HCT116 (cell line): Measurements from ENCODE around the gene TMEM91. TPM values are rescaled to one million over a fixed set of nuclear protein-coding genes. Genes with fewer than 3 reads are reported as not detected.

Experiments used
- ATAC-seq: fragments of 200-7000 bp; cut with Tn5 transposase; 2 replicates; pipeline ENCODE4 v1.9.1; 2020; ENCODE audit warnings: mild to moderate bottlenecking, moderate library complexity
- BruUV-seq: library from RNA; stranded (reverse); fragments of 400-500 nt; replicated peaks from 2 replicates; lab custom pipeline; 2021; lab: Mats Ljungman, UMichigan
- CTCF ChIA-PET: fragments of 300-600 bp; sonication (Branson Sonifier 250); formaldehyde crosslinking; loops from one replicate; lab custom pipeline; 2021; ENCODE audit warnings: antibody characterized with exemption; lab: Charles Lee
- POLR2A ChIA-PET: fragments of 300-600, 350-600 bp; sonication (Branson Sonifier 250); formaldehyde crosslinking; loops from one replicate; lab custom pipeline; 2021; ENCODE audit warnings: antibody characterized with exemption; lab: Charles Lee
- RAD21 ChIA-PET, 2 experiments: fragments of 300-600 bp; sonication (Branson Sonifier 250); formaldehyde crosslinking; loops; one replicate each; lab custom pipeline; 2023; ENCODE audit warnings: low total read pairs in 2 of 2; ENCODE audit not compliant: uncharacterized antibody in 2 of 2, unreplicated experiment in 2 of 2, low non-redundant PET in 1 of 2; lab: Charles Lee
- DNase-seq: peaks from one replicate; pipeline ENCODE4 v3.0.0-alpha.2; 2010; ENCODE audit warnings: low read depth, low spot score
- H2AFZ ChIP-seq: fragments of 200-600 bp; shearing (Covaris generic), sonication (generic); 2 replicates; pipeline ENCODE4 v1.6.1; 2017; ENCODE audit warnings: low read depth, mixed run types, mixed read lengths, antibody characterized with exemption, low read length; ENCODE audit not compliant: poor library complexity, severe bottlenecking
- H3K27ac ChIP-seq: 2 replicates; pipeline ENCODE4 v1.5.1; 2012; ENCODE audit warnings: low read depth, low read length
- H3K27me3 ChIP-seq: fragments of 200-600 bp; sonication (generic); 2 replicates; pipeline ENCODE4 v1.6.1; 2016; ENCODE audit warnings: mixed run types, low read length, mixed read lengths; ENCODE audit not compliant: insufficient read depth
- H3K36me3 ChIP-seq, 2 experiments: fragments of 200-500 bp in 1 of 2; fragments of 200-600 bp in 1 of 2; sonication (Bioruptor generic) in 1 of 2; sonication (generic) in 1 of 2; 2 replicates each; pipeline versions ENCODE4 v1.5.1 to v1.6.1; 2014 to 2016; ENCODE audit warnings: low read length in 2 of 2, inconsistent platforms in 1 of 2, mixed read lengths in 1 of 2, mixed run types in 1 of 2; ENCODE audit not compliant: insufficient read depth in 2 of 2, control insufficient read depth in 1 of 2
- H3K4me1 ChIP-seq, 2 experiments: fragments of 200-600 bp in 1 of 2; sonication (generic) in 1 of 2; 2 replicates each; pipeline versions ENCODE4 v1.5.1 to v1.6.1; 2012 to 2017; ENCODE audit warnings: low read length in 2 of 2, inconsistent platforms in 1 of 2, mild to moderate bottlenecking in 1 of 2, mixed read lengths in 1 of 2, mixed run types in 1 of 2, moderate library complexity in 1 of 2; ENCODE audit not compliant: insufficient read depth in 2 of 2, control insufficient read depth in 1 of 2
- H3K4me2 ChIP-seq: fragments of 200-600 bp; sonication (generic); 2 replicates; pipeline ENCODE4 v1.6.1; 2017; ENCODE audit warnings: mixed run types, low read length, mixed read lengths
- H3K4me3 ChIP-seq, 2 experiments: fragments of 200-600 bp in 1 of 2; sonication (generic) in 1 of 2; replicated peaks in 1 of 2; 2 replicates each; pipeline ENCODE4 v1.5.1; 2011 to 2016; ENCODE audit warnings: low read length in 2 of 2, control low read depth in 1 of 2, low read depth in 1 of 2, mild to moderate bottlenecking in 1 of 2, mixed read lengths in 1 of 2, mixed run types in 1 of 2
- H3K79me2 ChIP-seq: fragments of 200-600 bp; sonication (generic); 2 replicates; pipeline ENCODE4 v1.6.1; 2017; ENCODE audit warnings: mild to moderate bottlenecking, mixed run types, low read length, moderate library complexity, mixed read lengths; ENCODE audit not compliant: insufficient read depth
- H3K9ac ChIP-seq: fragments of 200-600 bp; sonication (generic); 2 replicates; pipeline ENCODE4 v1.6.1; 2016; ENCODE audit warnings: low read length, mixed read lengths
- H3K9me2 ChIP-seq: fragments of 200-600 bp; sonication (generic), shearing (Covaris generic); 2 replicates; pipeline ENCODE4 v1.6.1; 2017; ENCODE audit warnings: mixed run types, mild to moderate bottlenecking, moderate library complexity; ENCODE audit not compliant: insufficient read depth
- H3K9me3 ChIP-seq, 2 experiments: fragments of 200-500 bp in 1 of 2; fragments of 200-600 bp in 1 of 2; sonication (Bioruptor generic) in 1 of 2; sonication (generic) in 1 of 2; 2 replicates each; pipeline ENCODE4 v1.6.1; 2014 to 2017; ENCODE audit warnings: low read length in 2 of 2, mixed read lengths in 2 of 2, inconsistent platforms in 1 of 2, low read depth in 1 of 2, mild to moderate bottlenecking in 1 of 2, mixed run types in 1 of 2, moderate library complexity in 1 of 2; ENCODE audit not compliant: control insufficient read depth in 1 of 2, insufficient read depth in 1 of 2
- H4K20me1 ChIP-seq: fragments of 200-600 bp; sonication (generic), shearing (Covaris generic); 2 replicates; pipeline ENCODE4 v1.6.1; 2017; ENCODE audit warnings: mixed run types, mild to moderate bottlenecking, moderate library complexity; ENCODE audit not compliant: insufficient read depth
- ELF1 ChIP-seq: IDR thresholded peaks from 2 replicates; pipeline ENCODE4 v1.6.1; 2012; ENCODE audit warnings: low read depth, borderline replicate concordance
- EZH2 ChIP-seq: fragments of 200-600 bp; sonication (generic); IDR thresholded peaks from 2 replicates; pipeline ENCODE4 v1.6.1; 2017; ENCODE audit warnings: antibody characterized with exemption, mixed run types
- ZBTB33 ChIP-seq: IDR thresholded peaks from 2 replicates; pipeline ENCODE4 v1.6.1; 2011; ENCODE audit warnings: mild to moderate bottlenecking, low read length, moderate library complexity; ENCODE audit not compliant: insufficient replicate concordance; ENCODE audit errors: extremely low read depth
- ZFX ChIP-seq: fragments of 450-650 bp; IDR thresholded peaks from 2 replicates; pipeline ENCODE4 v1.6.1; 2017
- intact Hi-C: fragments of 100-400 bp; cut with micrococcal nuclease; formaldehyde crosslinking; loops from 2 replicates; pipeline ENCODE4 v1.10.0; 2022
- total RNA-seq: library from RNA; stranded (reverse); gene quantifications from one replicate; pipeline ENCODE4 v1.2.1, GENCODE V29; 2021; ENCODE audit not compliant: unreplicated experiment

The TMEM91 gene
- total RNA-seq, 1 experiment from 2014 or later, result 4.4 TPM

- TF ChIP-seq ZBTB33 (no peak), ELF1 (no peak; the same call in 1 of the 2 replicates)
Measured at GRCh38 chr19:41363753-41364523, 12.4 kb upstream of the TMEM91 start, which contains the start of gene B9D2 (continued).

GRCh38 chr19:41364524-41365391 lies 11.6 kb upstream of the TMEM91 start:
- Histone ChIP-seq H3K4me3 (peak overlapping the region; percentile 69 to 70), H3K4me1 (peaks cover 8 to 45% of the 10 kb centered on the region in 2 experiments; a peak in 3 of 4 replicates), H3K4me2 (peak overlapping the region; percentile 89), H3K9me2 (no peaks in the 10 kb centered on the region), H4K20me1 (no peaks in the 10 kb centered on the region), H3K27me3 (no peaks in the 10 kb centered on the region), H3K9me3 (no peaks in the 10 kb centered on the region), H3K79me2 (peaks cover 12% of the 10 kb centered on the region; the same call in 1 of the 2 replicates), H3K9ac (peak overlapping the region; percentile 77), H3K27ac (peak overlapping the region; percentile 89), H3K36me3 (no peaks in the 10 kb centered on the region), H2AFZ (no peak overlapping the region)
- TF ChIP-seq EZH2, result no peak
- TF ChIP-seq ZFX, result 0 out of 2 replicates have a peak, but pooled peaks have one; percentile 9
- ChIA-PET POLR2A (interaction anchor here (0.9 to 2.1 kb wide), 7 partner anchors 9 to 519 kb away, joined by 3 to 13 read pairs (median 4); partner anchors contain the start of gene DMAC2), CTCF (interaction anchor here (1.0 to 3.3 kb wide), 9 partner anchors 8 to 206 kb away, joined by 3 to 54 read pairs (median 6); partner anchors contain the start of genes DMAC2 and TGFB1), RAD21 (interaction anchor here in 1 of 2 experiments (1.1 kb wide), 1 partner anchor 12 kb away, joined by 4 read pairs; no protein-coding TSS in a partner anchor)
- intact Hi-C loops, result no loop called here
- ATAC-seq (0 out of 2 replicates have a peak, but pooled peaks have one; percentile 1), DNase-seq (no peak)
- BruUV-seq, result no TSS peak
